ENCODE data around the gene XPO6.
A peak's percentile ranks its signal among the peaks of the same experiment; 100 is the strongest.
"Not testable (repeated sequence)": the region's sequence is repeated elsewhere in the genome, so short reads cannot be mapped to it uniquely, and the experiment has no call there.

Gene XPO6, protein sequence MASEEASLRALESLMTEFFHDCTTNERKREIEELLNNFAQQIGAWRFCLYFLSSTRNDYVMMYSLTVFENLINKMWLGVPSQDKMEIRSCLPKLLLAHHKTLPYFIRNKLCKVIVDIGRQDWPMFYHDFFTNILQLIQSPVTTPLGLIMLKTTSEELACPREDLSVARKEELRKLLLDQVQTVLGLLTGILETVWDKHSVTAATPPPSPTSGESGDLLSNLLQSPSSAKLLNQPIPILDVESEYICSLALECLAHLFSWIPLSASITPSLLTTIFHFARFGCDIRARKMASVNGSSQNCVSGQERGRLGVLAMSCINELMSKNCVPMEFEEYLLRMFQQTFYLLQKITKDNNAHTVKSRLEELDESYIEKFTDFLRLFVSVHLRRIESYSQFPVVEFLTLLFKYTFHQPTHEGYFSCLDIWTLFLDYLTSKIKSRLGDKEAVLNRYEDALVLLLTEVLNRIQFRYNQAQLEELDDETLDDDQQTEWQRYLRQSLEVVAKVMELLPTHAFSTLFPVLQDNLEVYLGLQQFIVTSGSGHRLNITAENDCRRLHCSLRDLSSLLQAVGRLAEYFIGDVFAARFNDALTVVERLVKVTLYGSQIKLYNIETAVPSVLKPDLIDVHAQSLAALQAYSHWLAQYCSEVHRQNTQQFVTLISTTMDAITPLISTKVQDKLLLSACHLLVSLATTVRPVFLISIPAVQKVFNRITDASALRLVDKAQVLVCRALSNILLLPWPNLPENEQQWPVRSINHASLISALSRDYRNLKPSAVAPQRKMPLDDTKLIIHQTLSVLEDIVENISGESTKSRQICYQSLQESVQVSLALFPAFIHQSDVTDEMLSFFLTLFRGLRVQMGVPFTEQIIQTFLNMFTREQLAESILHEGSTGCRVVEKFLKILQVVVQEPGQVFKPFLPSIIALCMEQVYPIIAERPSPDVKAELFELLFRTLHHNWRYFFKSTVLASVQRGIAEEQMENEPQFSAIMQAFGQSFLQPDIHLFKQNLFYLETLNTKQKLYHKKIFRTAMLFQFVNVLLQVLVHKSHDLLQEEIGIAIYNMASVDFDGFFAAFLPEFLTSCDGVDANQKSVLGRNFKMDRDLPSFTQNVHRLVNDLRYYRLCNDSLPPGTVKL

DNA sequence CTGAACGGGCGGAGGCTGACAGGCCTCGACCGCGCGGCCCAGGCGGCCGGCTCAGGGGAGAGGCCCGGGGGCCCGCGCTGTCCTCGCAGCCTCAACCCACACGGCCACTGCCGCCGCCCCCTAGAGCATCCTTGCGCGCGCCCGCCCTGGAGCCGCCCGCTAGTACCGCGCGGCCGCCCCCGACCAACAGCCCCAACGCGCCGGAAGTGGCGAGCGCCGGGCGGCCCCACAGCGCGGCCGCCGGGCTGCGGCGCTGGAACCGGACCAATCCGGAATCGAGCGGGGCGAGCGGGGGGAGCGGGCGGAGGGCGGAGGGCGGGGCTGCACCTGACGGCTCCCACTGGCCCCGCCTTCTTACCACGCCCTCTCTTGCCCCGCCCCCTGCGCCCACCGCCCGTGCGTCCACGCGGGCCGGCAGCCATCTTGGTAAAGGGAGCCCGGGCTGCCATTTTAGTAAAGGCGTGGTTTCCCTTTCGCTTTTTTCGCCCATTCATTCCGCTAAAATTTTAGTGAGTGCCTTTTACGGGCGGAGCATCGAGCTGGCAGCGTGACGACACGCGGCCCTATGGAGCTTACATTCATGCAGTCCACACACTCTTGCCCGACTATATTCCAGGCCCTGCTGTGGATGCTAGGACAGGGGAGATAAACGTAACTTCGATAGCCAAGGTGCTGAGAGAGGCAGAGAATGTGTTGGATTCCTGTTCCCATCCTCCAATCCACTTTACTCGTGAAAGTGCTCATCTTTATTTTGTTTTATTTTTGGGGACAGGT, at the start of gene XPO6:
TSS of gene XPO6 (minus strand) at position 208 of the 774 bp plus-strand sequence. CDS start 597 bp downstream, outside the sequence.
- peak; percentile 100 for DNase-seq

DNA sequence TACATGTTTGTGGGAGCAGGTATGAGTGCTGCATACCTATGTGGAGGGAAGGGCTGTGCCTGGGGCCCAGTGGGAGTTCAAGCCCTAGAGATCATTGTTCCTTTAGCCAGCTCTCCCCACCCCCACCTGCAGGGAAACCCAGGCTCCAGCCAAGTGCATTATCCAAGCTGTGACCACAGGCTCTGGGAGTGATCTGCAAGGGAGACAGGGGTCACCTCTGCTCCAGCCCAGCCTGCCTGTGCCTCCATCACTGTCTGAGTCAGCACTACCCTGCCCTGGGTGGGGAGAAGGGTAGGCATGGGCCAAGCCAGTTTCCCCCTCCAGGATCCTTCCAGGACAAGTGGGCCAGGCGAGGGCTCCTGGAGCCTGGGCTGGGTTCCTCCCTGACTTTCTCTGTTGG, 48.4 kb upstream of the XPO6 start:
- DNase-seq, result no peak

DNA sequence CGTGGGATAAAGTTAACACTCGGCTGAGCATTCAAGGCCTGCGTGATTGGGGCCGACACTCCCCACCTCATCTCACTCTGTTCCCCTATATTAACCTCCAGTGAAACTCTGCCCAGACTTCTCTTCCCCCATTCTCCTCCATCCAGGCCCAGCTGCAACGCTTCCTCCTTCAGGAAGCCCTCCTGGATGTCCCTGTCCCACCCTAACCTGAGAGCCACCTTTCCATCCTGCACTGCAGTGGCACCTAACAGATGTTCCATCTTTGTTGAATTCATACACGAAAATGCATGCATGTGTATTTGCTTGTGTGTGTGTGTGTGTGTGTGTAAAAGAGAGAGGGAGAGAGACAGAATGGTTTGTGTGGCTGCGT, 48.0 kb upstream of the XPO6 start:
- no peak for DNase-seq

DNA sequence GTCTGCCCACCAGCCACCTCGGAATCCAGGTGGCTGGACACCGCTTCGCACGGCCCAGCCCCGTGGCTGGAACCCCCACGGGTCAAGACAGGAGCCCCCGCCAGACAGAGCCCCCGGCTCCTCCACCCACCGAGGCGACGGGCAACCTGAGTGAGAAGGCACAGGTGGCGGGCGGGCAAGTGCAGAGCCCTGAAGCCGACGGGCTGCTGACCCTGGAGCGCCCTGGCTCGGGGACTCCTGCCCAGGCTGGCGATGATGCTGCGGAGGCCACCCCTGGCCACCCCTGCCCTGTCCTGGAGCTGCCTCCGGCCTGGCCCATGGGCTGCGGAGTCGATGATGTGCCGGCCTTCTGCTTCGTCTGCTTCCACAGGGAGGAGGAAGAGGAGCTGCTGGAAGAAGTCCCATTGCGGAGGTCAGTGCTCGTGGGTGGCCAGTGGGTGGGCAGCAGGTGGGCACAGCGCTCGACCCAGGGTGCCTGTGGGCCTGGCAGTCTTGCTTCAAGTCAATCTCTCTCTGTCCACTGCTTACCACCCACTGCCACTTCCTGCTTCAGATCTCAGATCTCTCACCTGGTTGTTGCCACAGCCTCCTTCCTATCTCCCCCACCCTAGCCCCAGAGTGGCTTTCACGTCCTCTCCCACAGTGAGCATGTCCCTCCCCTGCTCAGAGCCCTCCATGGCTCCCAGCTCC, 47.5 kb upstream of the XPO6 start:
- peak; percentile 11 for DNase-seq

DNA sequence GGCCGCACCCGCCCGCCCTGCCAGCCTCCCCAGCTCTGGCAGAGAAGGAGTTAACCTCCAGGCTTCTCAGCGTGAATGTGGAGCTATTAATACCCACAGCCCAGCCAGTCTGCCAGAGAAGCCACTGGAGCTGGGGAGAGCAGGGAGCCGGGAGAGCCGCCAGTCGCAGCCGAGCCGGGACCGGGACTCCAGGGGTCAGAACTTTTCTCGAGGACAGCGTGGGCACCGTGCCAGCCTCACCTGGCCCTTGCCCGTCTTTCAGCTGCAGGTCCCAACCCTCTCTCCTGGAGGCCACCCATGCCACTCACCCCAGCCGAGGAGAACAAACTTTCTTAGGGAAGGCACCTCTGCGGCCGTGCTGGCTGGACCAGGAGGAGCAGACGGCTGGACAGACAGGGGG, 46.8 kb upstream of the XPO6 start:
- no peak for DNase-seq

DNA sequence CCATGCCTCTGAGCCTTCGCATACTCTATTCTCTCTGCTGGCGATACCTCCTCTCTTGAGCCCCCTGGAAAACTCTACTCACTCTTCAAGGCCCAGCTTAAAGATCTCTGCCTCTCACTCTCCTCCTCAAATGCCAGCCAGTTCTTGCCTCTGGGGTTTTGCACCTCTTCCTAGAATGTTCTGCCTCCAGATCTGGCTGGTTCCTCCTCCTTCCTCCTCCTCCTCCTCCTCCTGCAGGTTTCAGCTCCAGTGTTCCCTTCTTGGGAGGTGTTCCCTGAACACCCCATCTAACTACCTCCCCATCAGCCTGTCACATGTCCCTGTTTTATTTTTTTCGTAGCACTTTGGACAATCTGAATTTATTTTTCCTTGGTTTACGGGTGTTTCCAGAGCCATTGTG, 45.5 kb upstream of the XPO6 start:
- DNase-seq, result no peak

DNA sequence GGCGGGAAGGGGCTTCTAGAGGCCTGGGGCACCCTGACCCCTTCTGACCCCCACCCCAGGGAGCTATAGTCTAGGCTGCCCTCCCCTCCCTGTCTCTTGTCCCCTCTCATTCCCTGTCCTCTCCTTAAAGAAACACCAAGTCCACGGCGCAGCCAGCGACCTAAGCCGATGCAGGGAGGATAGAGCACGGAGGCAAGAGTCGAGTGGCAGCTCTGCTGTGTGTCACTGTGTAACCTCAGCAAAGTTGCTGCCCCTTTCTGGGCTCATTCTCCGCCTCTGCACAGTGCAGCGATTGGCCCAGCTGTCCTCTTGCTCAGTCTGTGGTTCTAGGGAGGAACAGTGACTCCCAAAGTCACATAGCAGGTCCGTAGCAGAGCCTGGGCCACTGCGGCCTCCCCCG, 44.1 kb upstream of the XPO6 start:
- no peak for DNase-seq

DNA sequence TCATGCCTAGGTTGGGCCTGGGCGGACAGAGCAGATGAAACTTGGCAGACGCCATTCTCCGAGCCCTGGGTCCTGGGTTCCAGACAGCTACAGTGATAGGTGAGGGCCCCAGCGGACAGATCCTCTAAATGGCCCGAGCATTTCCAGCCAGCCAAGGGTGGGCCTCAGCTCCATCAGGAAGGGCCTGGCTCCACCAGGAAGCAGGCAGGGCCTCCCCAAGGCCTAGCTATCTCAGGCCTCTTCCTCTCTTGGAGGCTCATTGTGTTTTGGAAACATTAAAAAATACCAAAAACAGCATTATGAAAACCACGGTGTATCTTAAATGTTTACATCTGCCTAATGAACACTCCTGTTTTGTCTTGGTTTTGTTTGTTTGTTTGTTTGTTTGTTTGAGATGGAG, 42.4 kb upstream of the XPO6 start:
- DNase-seq, result no peak

DNA sequence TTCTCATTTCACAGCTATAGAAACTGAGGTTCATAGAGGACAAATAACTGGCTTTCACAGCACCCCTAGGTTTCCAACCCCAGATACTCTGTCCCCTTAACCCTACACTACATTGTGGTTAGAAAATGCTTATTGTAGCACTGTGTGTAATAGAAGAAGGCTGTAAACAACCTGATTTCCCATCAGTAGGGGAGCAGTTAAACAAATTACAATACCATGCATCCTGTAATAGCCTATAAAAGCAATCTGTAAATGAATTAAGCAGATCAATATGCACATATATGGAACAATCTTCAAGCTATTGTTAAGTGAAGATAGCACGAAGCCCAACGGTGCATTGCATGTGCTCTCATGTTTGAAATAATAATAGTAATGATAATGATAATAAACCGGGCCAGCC, 39.2 kb upstream of the XPO6 start:
- no peak for DNase-seq

DNA sequence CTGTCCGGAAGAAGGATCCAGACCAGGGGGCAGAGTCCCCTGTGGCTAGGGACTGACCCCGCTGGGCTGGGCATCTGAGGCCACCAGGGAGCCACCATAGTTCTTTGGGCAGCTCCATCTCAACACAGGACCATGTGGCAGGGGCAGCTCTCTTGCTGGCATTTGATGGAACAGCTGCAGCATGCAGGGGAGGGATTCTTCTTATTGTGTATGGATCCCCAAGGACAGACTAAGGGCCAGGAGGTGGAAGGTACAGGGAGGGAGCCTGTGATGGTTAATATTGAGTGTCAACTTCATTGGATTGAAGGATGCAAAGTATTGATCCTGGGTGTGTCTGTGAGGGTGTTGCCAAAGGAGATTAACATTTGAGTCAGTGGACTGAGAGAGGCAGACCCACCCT, 37.7 kb upstream of the XPO6 start:
- DNase-seq, result not testable (repeated sequence)

DNA sequence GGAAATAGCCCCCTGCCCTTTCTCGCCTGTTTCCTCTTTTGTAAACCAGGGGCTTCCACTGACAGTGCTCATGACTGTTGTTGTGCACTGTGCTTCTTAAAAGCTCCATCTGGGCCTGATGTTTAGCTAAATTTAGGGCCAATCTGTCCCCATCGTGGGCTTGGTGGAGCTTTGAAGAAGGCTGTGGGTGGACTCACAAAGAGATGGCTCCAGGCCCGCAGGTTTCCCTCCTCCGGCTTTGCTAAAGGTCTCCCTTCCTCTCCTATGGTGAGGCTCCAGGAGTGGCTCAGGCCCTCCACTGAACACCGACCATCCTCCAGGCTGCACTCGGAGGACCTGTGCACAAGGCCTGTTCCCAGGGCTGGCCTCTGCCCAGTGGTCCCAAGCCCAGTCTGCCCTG, 30.2 kb upstream of the XPO6 start:
- DNase-seq, result no peak

DNA sequence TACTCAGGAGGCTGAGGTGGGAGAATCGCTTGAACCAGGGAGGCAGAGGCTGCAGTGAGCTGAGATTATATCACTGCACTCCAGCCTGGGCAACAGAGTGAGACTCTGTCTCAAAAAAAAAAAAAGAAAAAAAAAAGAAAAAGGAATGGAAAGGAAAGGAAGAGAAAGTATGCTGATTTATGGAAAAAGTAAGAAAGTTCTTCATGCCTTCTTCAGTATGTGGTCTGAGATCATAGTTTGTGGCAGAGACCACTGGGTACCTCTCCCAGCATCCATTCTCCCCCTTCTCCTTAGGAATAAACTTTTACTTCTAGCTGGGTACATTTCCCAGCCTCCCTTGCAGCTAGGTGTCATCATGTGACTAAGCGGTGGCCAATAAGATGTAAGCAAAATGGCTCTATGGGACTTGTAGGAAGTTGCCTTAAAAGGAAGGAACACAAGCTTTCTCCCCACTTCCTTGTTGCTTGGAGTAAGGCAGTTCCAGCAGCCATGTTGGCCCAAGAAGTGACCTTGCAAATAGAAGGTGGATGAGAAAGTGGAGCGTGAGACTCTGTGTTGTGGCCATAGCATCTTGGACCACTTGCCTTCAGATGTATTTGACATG, 26.1 kb upstream of the XPO6 start:
- no peak for DNase-seq

DNA sequence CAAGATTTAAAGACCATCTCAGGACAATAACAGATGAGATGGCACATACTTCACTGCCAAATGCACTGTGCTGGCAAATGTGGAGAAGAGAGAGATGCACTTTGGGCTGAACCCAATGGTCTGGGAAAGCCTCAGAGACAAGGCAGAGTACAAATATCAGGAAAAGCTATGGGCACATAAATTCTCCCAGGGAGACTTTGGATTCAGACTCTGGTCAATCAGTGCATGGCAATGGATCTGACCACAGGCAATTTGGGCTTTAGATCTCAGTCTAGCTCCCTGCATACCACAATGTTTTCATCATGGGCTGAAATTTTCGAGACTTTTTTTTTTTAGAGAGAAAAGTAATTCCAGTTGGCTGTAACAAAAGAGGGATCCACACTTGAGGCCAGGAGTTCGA, 20.0 kb upstream of the XPO6 start:
- no peak for DNase-seq

DNA sequence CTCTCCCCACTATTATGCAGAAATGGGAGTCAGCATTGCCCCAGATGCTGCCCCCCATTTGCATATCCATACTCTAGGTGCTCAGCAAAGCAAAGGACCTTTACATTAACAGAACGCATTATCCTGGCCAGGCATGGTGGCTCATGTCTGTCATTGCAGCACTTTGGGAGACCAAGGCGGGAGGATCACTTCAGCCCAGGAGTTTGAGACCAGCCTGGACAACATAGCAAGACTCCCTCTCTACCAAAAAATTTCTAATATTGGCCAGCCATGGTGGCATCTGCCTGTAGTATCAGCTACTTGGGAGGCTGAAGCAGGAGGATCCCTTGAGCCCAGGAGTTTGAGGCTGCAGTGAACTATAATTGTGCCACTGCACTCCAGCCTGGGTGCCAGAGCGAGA, 12.1 kb upstream of the XPO6 start:
- DNase-seq, result not testable (repeated sequence)

DNA sequence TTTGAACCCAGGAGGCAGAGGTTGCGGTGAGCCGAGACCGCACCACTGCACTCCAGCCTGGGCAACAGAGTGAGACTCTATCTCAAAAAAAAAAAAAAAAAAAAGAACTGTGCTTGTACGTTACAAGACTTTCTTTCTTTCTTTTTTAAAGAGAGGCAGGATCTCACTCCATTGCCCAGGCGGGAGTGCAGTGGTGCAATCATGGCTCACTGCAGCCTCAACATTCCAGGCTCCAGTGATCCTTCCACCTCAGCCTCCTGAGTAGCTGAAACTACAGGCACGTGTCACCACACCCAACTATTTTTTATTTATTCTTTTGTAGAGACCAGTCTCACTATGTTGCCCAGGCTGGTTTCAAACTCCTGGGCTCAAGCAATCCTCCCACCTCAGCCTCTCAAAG, 8.0 kb upstream of the XPO6 start:
- not testable (repeated sequence) for DNase-seq

DNA sequence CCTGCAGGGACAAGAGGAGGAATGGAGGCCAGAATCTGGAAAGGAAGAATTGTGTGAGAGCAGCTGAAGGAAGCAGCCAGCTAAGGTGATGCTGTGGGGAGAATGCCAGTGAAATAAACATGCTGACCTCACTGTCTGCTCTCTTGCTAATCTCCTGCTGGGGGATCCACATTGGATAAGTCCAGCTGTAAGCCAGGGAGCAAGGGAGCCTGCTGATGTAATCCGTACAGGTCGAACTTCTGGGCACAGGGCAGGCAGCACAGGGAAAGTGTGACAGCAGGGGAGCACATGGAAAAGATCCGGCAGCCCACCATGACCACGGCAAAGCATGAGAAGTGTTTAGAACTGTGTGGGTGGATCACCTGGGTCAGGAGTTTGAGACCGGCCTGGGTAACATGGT, 7.5 kb upstream of the XPO6 start:
- no peak for DNase-seq

DNA sequence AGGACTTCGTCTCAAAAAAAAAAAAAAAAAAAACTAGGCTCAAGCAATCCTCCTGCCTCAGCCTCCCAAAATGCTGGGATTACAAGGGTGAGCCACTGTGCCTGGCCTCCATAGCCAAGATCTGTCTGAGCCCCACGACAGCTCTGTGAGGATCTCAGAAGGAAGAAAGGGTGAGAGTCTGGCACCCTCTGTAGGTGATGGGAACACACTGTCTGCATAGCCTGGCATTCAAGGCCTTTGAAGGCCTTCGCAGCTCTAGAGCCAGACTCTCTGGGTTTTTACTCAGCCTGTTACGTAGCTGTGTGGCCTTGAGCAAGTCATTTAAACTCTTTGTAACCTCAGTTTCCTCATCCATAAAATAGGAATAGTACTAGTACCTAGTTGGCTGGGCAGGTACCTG, 6.3 kb upstream of the XPO6 start:
- peak; percentile 59 for DNase-seq

DNA sequence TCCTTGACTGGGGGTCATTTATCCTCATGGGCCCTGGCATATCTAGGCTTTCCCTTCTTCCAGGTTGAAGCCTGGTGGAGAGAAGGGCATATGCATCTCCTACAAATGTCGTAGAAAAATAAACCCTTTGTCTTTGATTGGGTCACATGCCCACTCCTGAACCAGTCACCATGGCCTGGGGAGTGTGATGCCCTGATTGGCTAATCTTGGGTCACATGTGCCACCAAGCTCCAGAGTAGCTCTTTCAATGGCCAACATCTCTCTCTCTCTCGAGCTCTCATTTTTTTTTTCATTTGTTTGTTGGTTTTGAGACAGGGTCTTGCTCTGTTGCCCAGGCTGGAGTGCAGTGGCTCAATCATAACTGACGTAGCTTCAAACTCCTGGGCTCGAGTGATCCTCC, 5.6 kb upstream of the XPO6 start:
- DNase-seq, result no peak

DNA sequence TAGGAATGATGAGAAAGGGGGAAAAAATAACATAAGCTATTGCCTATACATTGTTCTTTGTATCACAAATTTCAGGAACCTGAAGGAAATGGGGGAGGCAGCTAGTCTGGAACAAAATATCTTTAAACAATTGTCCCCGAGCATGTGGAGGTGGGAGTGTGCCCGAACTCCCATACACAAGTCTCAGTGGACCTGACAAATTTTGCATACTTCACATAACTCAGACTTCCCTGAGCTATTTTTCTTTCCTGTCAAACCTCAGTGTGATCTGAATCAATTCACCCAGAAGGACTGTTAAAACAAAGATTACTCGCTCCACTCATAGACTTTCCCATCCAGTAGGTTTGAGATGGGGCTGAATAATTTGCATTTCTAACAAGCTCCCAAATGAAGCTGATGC, 1.6 kb upstream of the XPO6 start:
- no peak for DNase-seq

DNA sequence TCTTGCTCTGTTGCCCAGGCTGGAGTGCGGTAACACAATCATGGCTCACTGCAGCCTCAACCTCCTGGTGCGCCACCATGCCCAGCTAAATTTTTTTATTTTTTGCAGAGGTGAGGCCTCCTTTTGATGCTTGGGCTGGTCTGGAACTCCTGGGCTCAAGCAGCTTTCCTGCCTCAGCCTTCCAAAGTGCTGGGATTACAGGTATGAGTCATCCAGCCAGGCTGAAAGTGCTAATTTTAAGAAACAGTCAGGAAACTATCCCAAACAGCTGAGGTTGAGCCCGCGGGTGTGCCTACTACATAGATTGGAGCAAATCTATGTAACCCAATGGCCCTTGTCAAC, 738 bp upstream of the XPO6 start:
- no peak for DNase-seq

DNA sequence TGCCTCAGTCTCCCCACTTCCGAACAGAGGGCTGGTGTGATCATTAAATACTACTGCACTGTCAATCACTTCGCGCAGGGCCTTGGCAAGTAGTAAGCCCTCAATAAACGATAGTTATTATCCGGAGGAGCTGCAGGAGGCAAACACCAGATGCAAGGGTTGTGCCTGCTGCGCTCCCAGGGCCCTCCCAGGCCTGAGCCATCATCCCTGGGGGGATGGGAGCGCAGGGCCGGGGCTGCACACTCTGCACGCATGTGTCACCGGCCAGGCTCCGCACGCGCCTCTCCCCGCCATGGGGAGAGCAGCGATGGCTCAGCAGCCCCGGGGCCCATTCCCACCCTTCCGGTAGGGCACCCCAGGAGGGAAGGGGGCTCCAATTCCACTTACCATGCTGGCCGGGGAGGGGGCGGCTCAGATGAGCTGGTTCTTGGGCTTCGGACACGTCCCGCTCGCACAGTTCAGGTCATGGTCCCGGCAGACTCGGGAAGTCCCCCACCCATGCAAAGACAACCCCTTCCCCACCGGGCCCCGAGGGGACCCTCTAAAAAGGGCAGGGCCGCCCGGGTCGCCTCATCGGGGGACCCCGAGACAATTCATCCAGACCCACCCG, 681 bp downstream of the XPO6 start:
- peak; percentile 56 for DNase-seq

DNA sequence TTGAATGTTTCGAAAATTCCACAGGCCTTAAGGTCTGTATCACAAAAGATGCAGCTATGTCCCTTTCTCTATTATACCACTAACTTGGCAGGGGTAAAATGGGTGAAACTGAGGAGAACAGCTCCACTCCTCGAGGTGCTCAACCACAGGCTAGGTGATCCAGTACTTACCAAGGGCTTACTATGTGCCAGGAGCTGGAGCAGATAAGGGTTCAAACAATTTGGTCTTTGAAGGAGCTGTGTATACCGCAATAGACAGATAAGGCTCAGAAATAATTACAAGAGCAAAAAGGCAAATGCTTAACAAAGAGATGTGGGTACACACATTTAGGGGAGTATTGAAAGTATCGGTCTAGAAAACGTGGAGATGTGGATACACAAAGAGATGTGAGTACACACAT, 1.5 kb downstream of the XPO6 start:
- DNase-seq, result no peak

Data from activated gamma-delta T cell treated with Interleukin-2 at 50 U/mL for 16 hours (primary cell).